ENCODE data around the gene NRP1.

The NRP1 gene

DNA sequence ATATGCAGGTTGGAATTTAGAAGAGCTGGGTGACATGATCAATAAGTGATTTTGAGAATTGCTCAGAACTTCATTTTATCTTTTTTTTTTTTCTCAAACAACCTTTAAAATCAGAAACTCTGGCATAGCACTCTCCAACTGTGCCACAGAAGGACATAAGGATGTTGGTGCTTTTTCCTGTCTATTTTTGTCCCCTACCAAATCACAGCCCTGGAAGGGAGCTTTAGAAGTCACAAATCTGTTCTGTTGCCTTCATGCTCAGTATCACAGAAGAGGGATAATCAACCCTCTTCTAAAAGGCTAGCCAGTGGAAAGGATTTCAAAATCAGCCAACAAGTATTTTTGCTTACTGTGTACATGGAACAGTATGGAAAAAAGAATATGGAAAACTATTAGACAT lies 14.8 kb upstream of the NRP1 start:
- no peak for DNase-seq (ENCODE audit: low spot score)

DNA sequence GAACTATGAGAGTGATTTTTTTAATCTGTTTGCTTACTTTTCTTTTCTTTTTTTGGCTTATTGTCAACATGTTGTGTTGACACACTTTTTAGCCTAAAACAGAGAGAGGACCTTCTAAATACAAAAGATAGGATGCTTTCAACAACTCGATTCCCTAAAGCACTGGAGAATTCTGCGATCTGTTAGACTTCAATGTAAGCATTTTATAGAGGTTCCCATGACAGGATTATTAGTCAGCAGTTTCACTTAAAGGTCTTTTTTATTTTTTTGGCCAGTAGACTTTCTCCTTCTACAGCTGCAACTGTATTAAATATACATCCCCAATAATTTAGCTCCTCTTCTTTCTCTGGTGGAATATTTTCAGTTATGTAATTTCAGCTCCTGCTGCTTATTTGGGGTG lies 12.7 kb upstream of the NRP1 start:
- no peak for DNase-seq (ENCODE audit: low spot score)

DNA sequence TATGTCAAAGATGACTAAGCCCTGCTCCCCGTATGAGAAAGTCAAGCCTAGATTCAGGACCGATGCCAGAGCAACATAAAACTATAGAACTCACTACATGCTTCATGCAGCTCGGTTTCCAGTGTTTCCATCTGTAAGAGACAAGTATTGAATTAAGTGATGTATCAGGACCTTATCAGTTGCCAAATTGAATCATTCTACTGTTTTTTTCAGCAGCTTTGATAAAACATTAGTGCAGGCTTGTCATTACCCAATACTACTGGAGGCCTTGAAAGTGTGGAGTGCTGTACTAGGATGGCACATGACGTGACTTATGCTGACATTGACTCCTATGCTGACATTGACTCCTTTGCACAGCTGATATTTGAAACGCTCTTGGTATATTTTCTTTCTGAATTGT lies 10.8 kb upstream of the NRP1 start:
- DNase-seq (ENCODE audit: low spot score), result no peak

DNA sequence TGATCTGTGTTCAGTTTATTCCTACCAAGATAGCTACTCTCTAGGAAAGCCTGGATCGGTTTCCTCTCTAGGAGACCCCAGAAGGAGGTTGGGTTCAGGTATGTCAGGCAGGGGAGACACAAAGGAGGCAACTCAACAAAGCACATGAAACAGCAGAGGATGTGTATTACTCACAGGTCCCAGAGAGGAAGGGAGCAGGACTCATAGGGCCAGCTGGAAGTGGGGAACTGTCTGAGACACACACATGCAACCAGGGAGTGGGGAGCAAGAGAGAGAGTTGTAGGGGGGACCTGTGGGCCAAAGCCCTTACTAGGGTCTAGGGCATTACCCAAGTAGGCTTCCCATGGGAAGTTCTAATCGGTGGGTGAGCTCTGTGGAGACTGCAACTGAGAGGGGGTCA lies 10.2 kb upstream of the NRP1 start:
- no peak for DNase-seq (ENCODE audit: low spot score)

DNA sequence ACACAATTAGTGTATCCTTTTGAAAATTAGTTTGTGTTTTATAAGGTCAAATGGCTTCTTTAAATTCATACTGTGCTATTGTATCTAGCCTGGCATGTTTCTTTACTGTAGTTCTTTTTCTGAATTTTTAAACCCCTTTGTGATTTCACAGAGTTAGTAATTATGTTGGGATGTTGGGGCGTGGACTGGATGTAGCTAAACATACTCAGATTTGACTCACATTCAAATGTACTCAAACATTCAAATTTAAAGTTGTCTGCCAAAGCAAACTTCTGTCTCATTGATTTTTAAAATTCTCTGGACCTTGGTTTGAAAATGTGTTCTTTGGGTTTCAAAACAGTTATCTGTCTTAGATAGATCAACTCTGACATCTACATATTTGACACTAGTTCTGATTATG lies 7.2 kb upstream of the NRP1 start:
- no peak for DNase-seq (ENCODE audit: low spot score)

DNA sequence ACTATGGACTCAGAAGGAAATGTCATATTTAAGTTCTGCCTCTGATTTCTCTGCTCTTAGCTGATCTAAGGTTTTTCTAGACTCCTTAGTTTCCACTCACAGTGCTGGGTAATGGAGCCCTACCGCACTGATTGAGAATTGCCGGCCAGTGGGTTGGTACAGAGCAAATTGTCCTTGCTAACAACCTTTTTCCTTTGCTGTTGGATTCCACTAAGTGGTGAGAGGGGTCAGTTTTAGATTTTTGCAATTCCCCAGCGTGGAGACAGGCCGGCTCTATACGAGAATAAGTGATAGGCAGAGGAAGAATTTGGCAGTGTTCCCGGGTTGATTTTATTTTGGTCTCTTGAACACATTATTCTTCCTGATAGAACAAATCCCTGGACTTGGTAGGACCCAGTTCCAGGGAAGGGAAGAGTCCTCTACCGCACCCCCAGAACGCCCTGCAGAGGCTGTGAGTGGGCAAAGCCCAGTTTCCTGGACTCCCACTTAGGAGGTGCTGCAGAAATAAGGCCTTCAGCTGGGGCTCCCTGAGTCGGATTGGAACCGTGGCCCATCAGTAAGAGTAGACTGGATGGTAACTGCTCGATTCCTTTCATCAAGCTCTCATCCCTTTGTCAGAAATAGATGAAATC lies 3.0 kb upstream of the NRP1 start:
- no peak for DNase-seq (ENCODE audit: low spot score)

DNA sequence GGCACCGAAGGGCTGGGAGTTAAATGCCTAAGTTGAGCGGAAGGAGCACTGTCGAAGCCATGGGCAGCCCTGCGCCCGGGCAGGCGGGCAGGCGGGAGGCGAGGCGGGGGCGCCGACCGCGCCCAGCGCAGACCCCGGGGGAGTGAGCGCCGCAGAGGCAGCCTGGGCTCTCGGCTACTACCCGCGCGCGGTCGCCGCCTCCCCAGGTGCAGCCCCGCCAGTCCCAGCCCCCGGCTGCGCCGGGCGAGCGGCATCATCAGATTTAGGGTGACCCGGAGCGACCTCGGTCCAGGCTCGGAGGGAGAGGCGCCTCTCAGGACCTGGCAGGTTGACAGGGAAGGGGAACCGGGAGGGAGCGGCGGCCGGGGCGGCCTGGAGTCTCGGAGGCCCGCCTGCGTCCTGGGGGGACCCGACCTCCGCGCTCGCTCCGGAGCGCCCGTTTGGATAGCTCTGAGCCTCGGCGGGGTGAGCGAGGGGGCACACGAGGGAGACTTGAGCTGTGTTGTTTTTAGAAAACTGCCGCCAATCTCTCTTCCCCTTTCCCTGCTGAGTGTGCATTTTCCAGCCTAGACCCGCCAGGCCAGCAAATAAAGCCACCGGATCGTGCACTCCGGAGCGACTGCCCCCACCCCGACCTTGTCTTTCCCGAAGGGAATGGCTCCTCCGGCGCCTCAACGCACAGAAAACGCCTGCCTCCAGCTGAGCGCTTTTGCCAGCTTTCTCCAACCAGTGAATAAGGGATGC lies 2.3 kb upstream of the NRP1 start:
- peak; percentile 77 for DNase-seq (ENCODE audit: low spot score)

DNA sequence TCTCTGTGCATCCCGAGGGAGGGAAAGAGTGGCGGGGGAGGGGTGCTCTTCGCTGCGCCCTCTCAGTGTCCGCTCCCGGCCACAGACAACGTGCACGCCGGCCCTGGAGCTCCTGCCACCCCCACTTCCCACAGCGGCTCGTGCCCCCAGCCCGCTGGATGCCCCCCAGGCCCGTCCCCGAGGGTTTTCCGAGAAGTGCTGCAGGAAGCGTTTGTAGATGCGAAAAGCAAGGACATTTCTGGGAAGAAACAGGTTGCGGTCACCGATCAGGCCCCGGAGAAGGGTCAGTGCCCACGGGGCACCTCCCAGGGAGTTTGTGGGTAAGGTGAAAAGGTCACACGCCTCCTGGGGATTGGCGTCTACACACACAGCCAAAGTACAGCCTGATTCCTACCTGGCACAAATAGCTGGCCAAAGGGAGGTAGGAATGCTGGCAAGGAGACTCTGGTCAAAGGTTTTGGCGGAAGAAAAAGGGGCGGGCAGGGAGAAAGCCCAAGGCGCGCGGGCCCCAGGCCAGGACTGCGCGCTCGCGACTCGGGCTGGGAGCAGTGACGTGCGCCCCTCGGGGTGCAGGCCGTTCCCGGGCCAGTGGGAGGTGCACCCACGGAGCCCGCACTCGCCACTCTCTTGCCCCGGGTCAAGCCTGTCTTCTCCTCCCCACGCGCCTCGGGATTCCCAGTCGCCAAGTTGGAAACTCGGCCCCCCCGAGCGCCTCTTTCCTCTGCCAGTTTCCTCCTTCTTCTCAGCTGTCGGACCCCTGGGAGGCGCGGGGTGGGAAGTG lies 1.5 kb upstream of the NRP1 start:
- DNase-seq (ENCODE audit: low spot score), result peak; percentile 77

DNA sequence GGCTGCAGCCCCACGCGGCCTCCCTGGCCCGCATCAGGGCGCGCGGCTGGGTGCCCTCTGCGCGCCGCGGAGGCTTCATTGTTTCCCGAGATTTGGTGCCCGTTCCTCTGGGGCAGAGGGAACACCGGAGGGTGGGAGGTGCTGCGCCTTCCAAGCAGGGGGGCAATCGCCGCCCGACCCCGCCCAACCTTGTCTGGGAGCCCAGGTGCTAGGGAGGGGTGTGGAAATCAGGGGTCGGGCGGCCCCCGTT lies 1.0 kb upstream of the NRP1 start:
- no peak for DNase-seq (ENCODE audit: low spot score)

DNA sequence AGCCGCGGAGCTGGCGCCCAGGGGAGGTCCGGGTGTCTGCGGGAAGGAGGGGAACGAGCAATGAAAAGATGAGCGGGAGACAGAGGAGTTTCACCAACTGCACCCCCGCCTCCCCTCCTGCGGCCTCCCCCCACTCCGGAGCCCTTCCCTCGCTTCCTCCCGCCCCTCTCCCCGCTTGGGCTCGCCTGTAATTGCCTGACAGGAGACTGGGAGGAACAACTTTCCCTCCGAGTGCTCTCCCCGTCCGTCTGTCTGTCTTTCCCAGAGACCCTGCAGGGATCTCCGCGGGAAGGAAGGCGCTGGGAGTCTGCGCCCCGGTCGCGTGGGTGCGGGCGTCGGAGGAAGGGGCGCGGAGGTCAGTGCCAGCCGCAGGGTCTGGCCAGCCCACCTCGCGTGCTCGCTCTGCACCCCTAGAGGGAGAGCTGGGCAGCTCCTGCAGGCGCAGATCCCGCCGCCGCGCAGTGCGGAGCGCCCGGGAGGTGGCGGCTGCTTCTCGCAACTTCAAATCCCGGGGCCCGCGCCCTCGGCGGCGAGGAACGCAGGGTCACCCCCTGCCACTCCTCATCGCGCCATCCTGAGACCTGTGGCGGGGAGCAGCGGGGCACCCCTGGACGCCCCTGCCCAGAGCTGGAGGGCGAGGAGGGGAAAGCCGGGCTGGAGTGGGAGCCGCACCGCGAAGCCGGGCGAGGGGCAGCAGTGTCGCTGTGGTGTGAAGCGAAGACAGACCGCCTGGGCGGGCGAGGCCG lies 511 bp upstream of the NRP1 start:
- DNase-seq (ENCODE audit: low spot score), result peak; percentile 95

DNA sequence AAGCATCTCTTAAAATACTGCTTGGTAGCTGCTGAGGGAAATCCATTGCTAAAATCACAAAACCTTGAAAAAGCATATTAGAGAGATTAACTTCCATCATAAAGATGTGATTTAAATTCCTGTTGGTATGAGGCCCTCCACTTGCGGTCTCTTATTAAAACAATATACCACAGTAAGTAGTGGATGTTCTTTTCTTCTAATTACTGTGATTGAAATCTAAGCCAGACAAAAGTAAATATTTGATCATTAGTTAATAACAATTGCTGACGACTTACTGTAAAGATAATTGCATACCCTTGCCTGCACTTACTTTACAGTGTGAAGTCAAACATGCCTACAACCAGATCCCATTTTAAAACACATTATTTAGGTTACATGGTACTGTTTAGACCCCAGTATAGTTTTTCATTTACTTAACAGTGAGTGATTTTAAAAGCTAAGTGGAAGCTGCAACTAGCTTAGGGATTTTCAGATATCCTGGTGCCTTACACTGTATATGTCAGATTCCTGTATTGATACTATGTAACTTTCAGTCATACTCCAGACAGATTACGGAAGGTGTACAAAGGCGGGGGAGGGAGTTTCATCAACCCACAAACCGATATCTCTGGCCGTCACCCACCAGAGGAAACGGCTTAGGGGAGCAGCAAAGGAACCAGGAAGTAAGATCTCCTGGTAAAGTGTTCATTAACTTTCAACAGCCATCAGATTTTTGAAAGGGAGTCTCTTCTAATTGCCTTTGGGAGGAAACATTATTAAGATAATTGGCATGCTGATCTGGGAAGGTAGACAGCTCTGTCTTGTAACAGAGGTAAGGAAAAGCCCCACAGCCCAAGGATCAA lies 986 bp downstream of the NRP1 start:
- no peak for DNase-seq (ENCODE audit: low spot score)

DNA sequence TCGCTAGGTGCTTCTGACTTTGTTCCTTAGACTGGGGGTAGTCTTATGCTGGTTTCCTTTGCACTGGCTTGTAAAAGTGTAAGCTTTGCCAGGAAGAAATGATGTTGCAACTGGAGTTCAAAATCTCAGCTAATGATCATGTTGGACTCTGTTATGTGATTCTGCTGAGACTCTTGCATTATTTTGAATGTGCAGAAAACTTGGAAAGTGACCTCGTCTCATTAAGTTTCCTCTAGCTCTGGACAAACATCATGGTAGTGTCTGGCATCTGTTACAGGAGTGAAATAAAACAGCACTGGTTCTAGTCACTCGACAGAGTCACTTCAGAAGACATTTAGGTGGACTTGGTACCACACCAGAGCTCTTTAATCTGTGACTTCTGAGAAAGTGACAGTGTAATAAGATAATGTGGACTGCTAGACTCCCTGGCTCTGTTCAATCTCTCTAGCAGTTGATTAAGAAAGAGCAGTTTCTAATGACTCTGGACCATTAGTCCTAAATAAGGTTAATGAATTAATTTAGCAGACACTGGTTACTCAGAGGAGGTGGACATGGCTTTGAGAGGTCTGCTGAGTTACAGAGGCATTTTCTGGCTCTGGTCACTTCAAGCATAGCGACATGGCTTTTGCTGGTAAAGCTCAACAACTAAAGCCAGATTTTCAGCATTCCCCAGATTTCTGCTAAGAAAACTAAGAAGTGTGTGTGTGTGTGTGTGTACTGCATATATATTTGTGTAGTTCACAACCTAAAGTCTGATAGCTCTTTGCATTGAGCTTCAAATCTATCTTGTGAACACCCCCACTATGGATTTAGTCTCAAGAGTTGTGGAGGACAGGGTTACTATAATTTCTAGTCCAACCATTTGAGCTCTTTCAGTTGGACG lies 2.0 kb downstream of the NRP1 start:
- no peak for DNase-seq (ENCODE audit: low spot score)

DNA sequence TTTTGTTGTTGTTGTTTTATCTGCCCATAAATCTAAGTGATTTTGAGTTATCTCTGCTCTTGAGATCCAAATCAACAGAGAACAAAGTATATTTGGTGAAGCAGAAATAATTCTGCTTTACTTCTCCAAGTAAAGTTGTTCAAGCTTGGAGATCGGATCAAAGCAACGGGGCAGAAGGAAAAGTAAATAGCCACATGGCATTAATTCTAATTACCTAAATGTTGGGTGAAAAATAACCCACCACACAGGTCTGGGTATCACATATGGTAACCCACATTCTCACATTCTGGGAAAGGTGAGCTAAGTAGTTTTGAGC lies 3.1 kb downstream of the NRP1 start:
- no peak for DNase-seq (ENCODE audit: low spot score)

DNA sequence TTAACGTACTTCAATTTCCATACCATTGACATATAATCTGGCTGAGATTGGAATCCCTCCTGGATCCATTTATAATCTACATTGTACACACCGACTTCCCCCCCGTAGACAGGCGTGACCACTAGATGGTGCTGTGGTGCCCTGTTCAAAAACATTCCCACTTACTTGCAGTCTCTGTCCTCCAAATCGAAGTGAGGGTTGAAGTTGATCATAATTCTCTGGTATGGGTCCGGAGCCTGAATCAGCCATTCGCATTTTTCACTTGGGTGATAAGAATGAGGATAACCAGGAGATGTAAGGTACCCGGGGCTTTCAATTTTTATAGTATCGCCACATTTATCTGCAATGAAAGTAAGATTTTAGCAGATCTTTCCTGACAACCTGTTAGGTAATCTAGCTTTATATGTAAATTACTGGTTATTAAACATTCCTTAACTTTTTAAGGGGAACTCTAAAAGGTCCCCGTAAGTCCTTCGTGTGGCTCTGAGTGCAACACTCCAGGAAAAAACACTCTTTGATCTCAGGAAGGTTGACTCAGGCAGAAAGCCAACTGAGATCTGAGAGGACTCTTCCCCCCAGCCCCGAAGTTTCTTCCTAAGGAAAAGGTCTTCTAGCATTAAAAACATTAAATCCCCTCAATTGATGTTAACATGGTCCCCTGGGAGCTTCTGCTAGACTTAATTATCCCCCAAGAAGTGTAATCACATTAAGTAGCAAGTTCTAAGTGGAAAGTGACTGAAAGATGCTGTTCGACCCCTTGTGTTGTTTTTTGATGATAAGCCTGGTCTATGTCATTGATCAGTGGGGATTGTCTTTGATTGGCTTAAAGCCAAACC lies 3.7 kb downstream of the NRP1 start:
- DNase-seq (ENCODE audit: low spot score), result peak; percentile 88

DNA sequence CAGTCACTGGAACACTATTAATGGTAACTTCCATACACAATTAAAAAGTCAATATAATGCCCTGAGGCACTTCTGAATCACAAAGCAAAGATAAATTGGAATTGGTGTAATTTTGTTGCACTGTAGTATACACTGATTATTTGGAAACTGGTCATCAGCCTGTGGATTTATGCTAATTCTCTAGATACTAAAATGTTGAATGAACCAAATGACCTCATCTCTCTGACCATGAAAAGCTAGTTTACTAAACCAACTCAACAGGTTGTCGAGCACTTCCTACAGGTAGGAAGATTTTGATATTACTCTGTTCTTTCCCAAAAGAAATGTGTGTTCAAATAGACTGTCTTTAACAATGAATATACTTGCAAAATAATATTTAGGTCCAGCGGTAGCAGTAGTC lies 5.3 kb downstream of the NRP1 start:
- no peak for DNase-seq (ENCODE audit: low spot score)

DNA sequence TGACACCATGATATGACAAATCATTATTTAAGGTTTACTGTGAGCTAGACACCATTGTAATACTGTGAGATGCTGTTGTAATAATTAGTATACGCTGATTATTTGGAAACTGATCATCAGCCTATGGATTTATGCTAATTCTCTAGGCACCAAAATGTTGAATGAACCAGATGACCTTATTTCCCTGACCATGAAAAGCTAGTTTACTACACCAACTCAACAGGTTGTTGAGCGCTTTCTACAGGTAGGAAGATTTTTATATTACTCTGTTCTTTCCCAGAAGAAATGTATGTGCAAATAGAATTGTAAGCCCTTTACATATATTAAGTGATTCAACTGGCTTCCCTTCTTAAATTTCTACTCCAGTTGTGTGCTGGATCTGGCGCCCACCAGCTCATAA lies 6.2 kb downstream of the NRP1 start:
- DNase-seq (ENCODE audit: low spot score), result no peak

DNA sequence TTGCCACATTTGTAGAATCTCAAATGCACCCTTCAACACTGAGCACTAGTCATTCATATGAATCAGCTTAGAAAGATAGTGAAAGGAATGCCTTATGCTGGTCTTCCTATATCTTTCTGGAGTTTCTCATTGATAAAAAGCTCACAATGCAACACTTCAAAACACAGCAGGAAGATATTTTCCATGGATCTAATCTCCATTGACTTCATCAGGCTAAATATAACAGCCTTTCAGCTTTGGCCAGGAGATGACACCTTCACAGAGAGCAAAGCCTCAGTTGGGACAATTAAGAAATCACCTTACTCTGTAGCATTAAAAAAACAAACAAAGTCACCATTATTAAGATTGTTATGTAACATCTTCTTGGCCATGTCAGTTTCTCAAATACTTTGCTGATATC lies 6.7 kb downstream of the NRP1 start:
- no peak for DNase-seq (ENCODE audit: low spot score)

DNA sequence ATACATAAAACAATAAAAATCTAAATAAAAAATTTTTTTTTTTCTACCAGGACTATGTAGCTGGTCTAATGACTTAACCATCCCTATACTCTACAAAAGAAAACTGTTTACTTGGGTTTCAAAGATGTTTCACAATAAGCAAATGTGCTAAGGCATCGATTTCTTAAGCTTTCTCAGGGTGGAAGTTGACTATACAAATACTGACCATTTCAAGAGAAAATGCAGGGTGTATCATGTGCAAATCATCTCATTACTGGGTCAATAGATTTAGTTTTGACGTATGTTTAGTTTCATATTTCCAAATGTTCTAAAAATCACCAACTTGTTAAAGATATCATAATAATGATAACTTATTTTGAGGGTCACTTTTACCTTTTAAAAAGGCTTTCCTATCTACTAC lies 7.5 kb downstream of the NRP1 start:
- DNase-seq (ENCODE audit: low spot score), result no peak

DNA sequence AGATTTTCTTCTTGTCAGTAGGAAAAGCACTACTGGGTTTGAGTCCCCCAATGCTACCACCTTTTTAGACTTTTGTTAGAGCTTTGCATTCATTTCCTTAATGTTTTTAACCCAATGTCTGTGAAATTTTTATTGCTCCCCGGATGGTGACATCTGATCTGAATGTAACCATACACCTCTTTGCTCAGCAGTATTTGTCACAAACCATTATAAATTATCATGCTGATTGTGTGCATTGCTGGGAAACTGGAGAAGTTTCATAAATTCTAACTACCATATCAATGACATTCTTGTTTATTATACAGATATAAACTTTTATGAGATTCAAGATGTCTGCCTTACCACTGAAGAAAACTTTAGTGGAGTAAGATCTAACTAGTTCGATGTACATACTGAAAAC lies 8.5 kb downstream of the NRP1 start:
- no peak for DNase-seq (ENCODE audit: low spot score)

DNA sequence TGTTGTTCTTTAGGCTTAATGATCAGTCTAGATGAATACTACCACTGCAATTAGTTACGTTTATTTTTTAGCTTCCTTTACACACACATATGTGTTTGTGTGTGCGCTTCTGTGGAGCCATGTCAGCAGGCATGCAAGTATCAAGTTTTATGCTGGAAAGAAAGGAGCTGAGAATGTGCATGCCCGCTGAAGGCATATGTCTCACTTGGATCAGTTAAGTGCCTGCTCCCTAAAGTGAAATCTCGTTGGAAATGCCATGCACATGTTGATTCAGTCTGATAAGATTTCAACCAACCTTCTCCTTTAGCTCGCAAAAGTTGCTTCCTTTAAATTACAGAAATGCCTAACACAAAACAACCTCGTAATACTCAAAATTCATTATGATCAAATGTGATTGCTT lies 10.7 kb downstream of the NRP1 start:
- DNase-seq (ENCODE audit: low spot score), result no peak
